Immature natural killer cell (primary cell): ENCODE results near the gene ZNF217. TPM values are rescaled to one million over a fixed set of nuclear protein-coding genes. Genes with fewer than 3 reads are reported as not detected.
"Not testable (repeated sequence)": the region's sequence is repeated elsewhere in the genome, so short reads cannot be mapped to it uniquely, and the experiment has no call there.

ENCODE experiments used
- DNase-seq, 3 donors: peaks; one replicate each; pipeline ENCODE4 v3.0.0; 2022; ENCODE audit warnings: mixed read lengths in 1 of 3
- H3K27ac Mint-ChIP-seq, 6 donors: one replicate each; pipeline ENCODE4 v1.8.0; 2020; ENCODE audit warnings: mixed read lengths in 6 of 6, mild to moderate bottlenecking in 5 of 6, inconsistent platforms in 4 of 6, moderate library complexity in 3 of 6
- H3K27me3 Mint-ChIP-seq, 3 donors: one replicate each; pipeline ENCODE4 v1.8.0; 2020 to 2021; ENCODE audit warnings: low read depth in 3 of 3, mild to moderate bottlenecking in 3 of 3, mixed read lengths in 3 of 3, moderate library complexity in 3 of 3, inconsistent platforms in 1 of 3
- H3K36me3 Mint-ChIP-seq, 3 donors: one replicate each; pipeline ENCODE4 v1.8.0; 2020; ENCODE audit warnings: mixed read lengths in 3 of 3, inconsistent platforms in 2 of 3, mild to moderate bottlenecking in 2 of 3
- H3K4me1 Mint-ChIP-seq, 2 donors: one replicate each; pipeline ENCODE4 v1.8.0; 2020; ENCODE audit warnings: inconsistent platforms in 2 of 2, mild to moderate bottlenecking in 2 of 2, mixed read lengths in 2 of 2, moderate library complexity in 1 of 2
- H3K4me3 Mint-ChIP-seq, 5 donors: one replicate each; pipeline ENCODE4 v1.8.0; 2020; ENCODE audit warnings: mild to moderate bottlenecking in 5 of 5, mixed read lengths in 5 of 5, inconsistent platforms in 3 of 5, moderate library complexity in 3 of 5
- H3K9me3 Mint-ChIP-seq, 6 donors: one replicate each; pipeline ENCODE4 v1.8.0; 2020; ENCODE audit warnings: mild to moderate bottlenecking in 6 of 6, mixed read lengths in 6 of 6, inconsistent platforms in 4 of 6, moderate library complexity in 3 of 6
- polyA plus RNA-seq, 3 donors: library from polyadenylated mRNA; unstranded; fragments of 300-500 nt; fragmentation: Illumina TruSeq; gene quantifications; one replicate each; pipeline ENCODE4 v1.2.3, GENCODE V29; 2021

ZNF217 gene
- polyA plus RNA-seq = 10 to 100 TPM in 2 of 3 donors, 1 to 10 TPM in 1; 10.0 to 33.5 (median 16.2) TPM

- not testable (repeated sequence) for H3K9me3 Mint-ChIP-seq, H3K36me3 Mint-ChIP-seq
- Mint-ChIP-seq H3K4me3 (peak within 1 kb of the TSS; percentile 90 to 98 (median 96)), H3K27me3 (peaks cover 7 to 15% (median 11%) of the 10 kb centered on the region in 3 donors), H3K4me1 (peaks cover 49 to 72% of the 10 kb centered on the region in 2 donors), H3K27ac (peak within 1 kb of the TSS; percentile 89 to 98 (median 94))
- peak; percentile 66 to 74 (median 70) for DNase-seq
Measured at GRCh38 chr20:53593466-53594007, at the start of gene ZNF217. Gene ZNF217 (minus strand): TSS chr20:53593839. CDS start chr20:53582826, 11,013 bp downstream.

- Mint-ChIP-seq H3K4me3 (peak overlapping the region; percentile 85 to 93 (median 88)), H3K27ac (peak overlapping the region; percentile 92 to 98 (median 96)), H3K9me3 (no peaks in the 10 kb centered on the region), H3K36me3 (no peaks in the 10 kb centered on the region), H3K4me1 (peaks cover 26 to 35% of the 10 kb centered on the region in 2 donors), H3K27me3 (peaks cover 0 to 3% (median 2%) of the 10 kb centered on the region in 3 donors)
- DNase-seq = peak; percentile 55 to 63 (median 62)
Measured at GRCh38 chr20:53643031-53643832, 49.6 kb upstream of the ZNF217 start.

GRCh38 chr20:53642196-53643030 lies 48.8 kb upstream of the ZNF217 start:
- Mint-ChIP-seq H3K4me3 (peak overlapping the region; percentile 85 to 93 (median 88)), H3K27ac (peak overlapping the region; percentile 92 to 98 (median 96)), H3K36me3 (no peaks in the 10 kb centered on the region), H3K4me1 (peaks cover 26 to 35% of the 10 kb centered on the region in 2 donors), H3K9me3 (no peaks in the 10 kb centered on the region), H3K27me3 (peaks cover 0 to 3% (median 2%) of the 10 kb centered on the region in 3 donors)
- peak; percentile 25 to 38 (median 28) for DNase-seq

- DNase-seq = no peak
- H3K4me3 Mint-ChIP-seq = no peak overlapping the region
Measured at GRCh38 chr20:53639647-53640440, 46.2 kb upstream of the ZNF217 start.

GRCh38 chr20:53639128-53639527 lies 45.5 kb upstream of the ZNF217 start:
- Mint-ChIP-seq H3K4me1 (peaks cover 30 to 35% of the 10 kb centered on the region in 2 donors), H3K4me3 (no peak overlapping the region)

More at GRCh38 chr20:53639647-53640440, 46.2 kb upstream of the ZNF217 start:
- H3K4me1 Mint-ChIP-seq = peaks cover 32 to 35% of the 10 kb centered on the region in 2 donors
- H3K9me3 Mint-ChIP-seq = no peaks in the 10 kb centered on the region
- peaks cover 0 to 3% (median 2%) of the 10 kb centered on the region in 3 donors for H3K27me3 Mint-ChIP-seq
- no peaks in the 10 kb centered on the region for H3K36me3 Mint-ChIP-seq
- peak overlapping the region in 1 of 6 donors; percentile 13 for H3K27ac Mint-ChIP-seq

GRCh38 chr20:53637310-53637709 lies 43.7 kb upstream of the ZNF217 start:
- not testable (repeated sequence) for H3K27me3 Mint-ChIP-seq, DNase-seq, H3K27ac Mint-ChIP-seq, H3K4me3 Mint-ChIP-seq, H3K9me3 Mint-ChIP-seq, H3K36me3 Mint-ChIP-seq
- H3K4me1 Mint-ChIP-seq = peaks cover 16 to 20% of the 10 kb centered on the region in 2 donors

More at GRCh38 chr20:53639128-53639527, 45.5 kb upstream of the ZNF217 start:
- H3K9me3 Mint-ChIP-seq = no peaks in the 10 kb centered on the region
- DNase-seq = no peak
- H3K27ac Mint-ChIP-seq = no peak overlapping the region
- no peaks in the 10 kb centered on the region for H3K36me3 Mint-ChIP-seq
- H3K27me3 Mint-ChIP-seq = peaks cover 0 to 3% (median 2%) of the 10 kb centered on the region in 3 donors

GRCh38 chr20:53636540-53637097 lies 43.0 kb upstream of the ZNF217 start:
- no peak overlapping the region for H3K27ac Mint-ChIP-seq
- peaks cover 0 to 2% (median 1%) of the 10 kb centered on the region in 3 donors for H3K27me3 Mint-ChIP-seq
- no peaks in the 10 kb centered on the region for H3K9me3 Mint-ChIP-seq
- H3K4me1 Mint-ChIP-seq = peaks cover 15 to 19% of the 10 kb centered on the region in 2 donors
- H3K36me3 Mint-ChIP-seq = no peaks in the 10 kb centered on the region
- no peak for DNase-seq
- H3K4me3 Mint-ChIP-seq = no peak overlapping the region

- H3K4me1 Mint-ChIP-seq = peaks cover 9 to 13% of the 10 kb centered on the region in 2 donors
- no peaks in the 10 kb centered on the region for H3K36me3 Mint-ChIP-seq
- no peak for DNase-seq
- no peak overlapping the region for H3K4me3 Mint-ChIP-seq
- H3K9me3 Mint-ChIP-seq = no peaks in the 10 kb centered on the region
- H3K27ac Mint-ChIP-seq = no peak overlapping the region
- peaks cover 0 to 1% (median 0%) of the 10 kb centered on the region in 3 donors for H3K27me3 Mint-ChIP-seq
Measured at GRCh38 chr20:53635221-53635620, 41.6 kb upstream of the ZNF217 start.

- Mint-ChIP-seq H3K27me3 (peaks cover 0 to 5% (median 4%) of the 10 kb centered on the region in 3 donors), H3K4me1 (peaks cover 9 to 13% of the 10 kb centered on the region in 2 donors), H3K9me3 (no peaks in the 10 kb centered on the region), H3K27ac (peak overlapping the region in 1 of 6 donors; percentile 71), H3K4me3 (no peak overlapping the region), H3K36me3 (no peaks in the 10 kb centered on the region)
- no peak for DNase-seq
Measured at GRCh38 chr20:53631909-53632662, 38.4 kb upstream of the ZNF217 start.

- Mint-ChIP-seq H3K27me3 (peaks cover 0 to 5% (median 4%) of the 10 kb centered on the region in 3 donors), H3K9me3 (no peaks in the 10 kb centered on the region), H3K4me3 (no peak overlapping the region), H3K27ac (no peak overlapping the region), H3K36me3 (no peaks in the 10 kb centered on the region), H3K4me1 (peaks cover 4 to 6% of the 10 kb centered on the region in 2 donors)
- no peak for DNase-seq
Measured at GRCh38 chr20:53629436-53629835, 35.8 kb upstream of the ZNF217 start.

- H3K27ac Mint-ChIP-seq, H3K36me3 Mint-ChIP-seq, H3K27me3 Mint-ChIP-seq, H3K4me3 Mint-ChIP-seq, H3K9me3 Mint-ChIP-seq, DNase-seq: not testable (repeated sequence)
- peaks cover 7 to 11% of the 10 kb centered on the region in 2 donors for H3K4me1 Mint-ChIP-seq
Measured at GRCh38 chr20:53628758-53629157, 35.1 kb upstream of the ZNF217 start.

- no peak for DNase-seq
- peaks cover 0 to 7% (median 4%) of the 10 kb centered on the region in 3 donors for H3K27me3 Mint-ChIP-seq
- H3K4me3 Mint-ChIP-seq = no peak overlapping the region
- H3K9me3 Mint-ChIP-seq = no peaks in the 10 kb centered on the region
- peaks cover 14 to 18% of the 10 kb centered on the region in 2 donors for H3K4me1 Mint-ChIP-seq
- H3K27ac Mint-ChIP-seq = no peak overlapping the region
- no peaks in the 10 kb centered on the region for H3K36me3 Mint-ChIP-seq
Measured at GRCh38 chr20:53628076-53628475, 34.4 kb upstream of the ZNF217 start.
